H1 (cell line): Measurements from ENCODE around the gene TUBGCP3. TPM values are rescaled to one million over a fixed set of nuclear protein-coding genes. Genes with fewer than 3 reads are reported as not detected.

Experiments
- CTCF ChIA-PET: fragments of 300-600 bp; sonication (Branson Sonifier 250); formaldehyde crosslinking; loops from one replicate; lab custom pipeline; 2021; ENCODE audit not compliant: partially characterized antibody; lab: Charles Lee
- POLR2A ChIA-PET: fragments of 300-600 bp; sonication (Branson Sonifier 250); formaldehyde crosslinking; loops from one replicate; lab custom pipeline; 2021; ENCODE audit warnings: inconsistent platforms; ENCODE audit not compliant: partially characterized antibody; lab: Charles Lee
- DNase-seq, 2 experiments: peaks; one replicate each; pipeline versions ENCODE4 v3.0.0 to v3.0.0-alpha.2; 2010 to 2022; ENCODE audit warnings: low spot score in 2 of 2, low read depth in 1 of 2, mixed read lengths in 1 of 2
- FAIRE-seq: peaks from 2 replicates; lab custom pipeline; 2011; peaks lifted over from hg19 to GRCh38; lab: Jason Lieb, UNC
- H2AFZ ChIP-seq: 2 replicates; pipeline ENCODE4 v1.8.1; 2012; ENCODE audit warnings: low read length, inconsistent platforms
- H2AK5ac ChIP-seq: 2 replicates; pipeline ENCODE4 v1.6.1; 2013; ENCODE audit warnings: low read depth, low read length
- H2BK120ac ChIP-seq: replicated peaks from 2 replicates; pipeline ENCODE3; 2013; ENCODE audit warnings: low read depth, low read length, inconsistent platforms
- H2BK12ac ChIP-seq: 2 replicates; pipeline ENCODE4 v1.6.1; 2013; ENCODE audit warnings: low read depth, low read length
- H2BK15ac ChIP-seq: 2 replicates; pipeline ENCODE4 v1.6.1; 2013; ENCODE audit warnings: low read length
- H2BK20ac ChIP-seq: 2 replicates; pipeline ENCODE4 v1.6.1; 2013; ENCODE audit warnings: low read length
- H2BK5ac ChIP-seq: 2 replicates; pipeline ENCODE4 v1.6.1; 2013; ENCODE audit warnings: low read depth, low read length
- H3K14ac ChIP-seq: 2 replicates; pipeline ENCODE4 v1.6.1; 2013; ENCODE audit warnings: inconsistent platforms; ENCODE audit not compliant: insufficient read length
- H3K18ac ChIP-seq: 2 replicates; pipeline ENCODE4 v1.6.1; 2013; ENCODE audit warnings: low read length; ENCODE audit errors: extremely low read depth
- H3K23ac ChIP-seq: 2 replicates; pipeline ENCODE4 v1.6.1; 2013; ENCODE audit warnings: inconsistent platforms; ENCODE audit not compliant: insufficient read length
- H3K23me2 ChIP-seq: 2 replicates; pipeline ENCODE4 v1.6.1; 2013; ENCODE audit warnings: low read depth, low read length
- H3K27ac ChIP-seq: 2 replicates; pipeline ENCODE4 v1.6.1; 2011; ENCODE audit warnings: low read depth, low read length, inconsistent platforms
- H3K27me3 ChIP-seq, 4 experiments: replicated peaks in 1 of 4; 1 replicate in 1 of 4; 2 replicates in 3 of 4; pipeline versions ENCODE4 v1.6.1 to v1.8.1; 2011 to 2013; ENCODE audit warnings: low read length in 3 of 4, mild to moderate bottlenecking in 3 of 4, inconsistent platforms in 2 of 4, mixed read lengths in 2 of 4, moderate library complexity in 1 of 4; ENCODE audit not compliant: control insufficient read depth in 3 of 4, insufficient read depth in 3 of 4; ENCODE audit errors: extremely low read depth in 1 of 4
- H3K36me3 ChIP-seq, 4 experiments: 2 replicates each; pipeline versions ENCODE4 v1.6.1 to v1.8.1; 2011 to 2013; ENCODE audit warnings: mild to moderate bottlenecking in 4 of 4, low read length in 3 of 4, moderate library complexity in 2 of 4, control low read depth in 1 of 4, inconsistent platforms in 1 of 4; ENCODE audit not compliant: insufficient read depth in 4 of 4, control insufficient read depth in 2 of 4
- H3K4ac ChIP-seq: replicated peaks from 2 replicates; pipeline ENCODE3; 2013; ENCODE audit warnings: low read length, low read depth, mixed read lengths, inconsistent platforms; ENCODE audit not compliant: insufficient read length
- H3K4me1 ChIP-seq, 4 experiments: replicated peaks in 1 of 4; 1 replicate in 1 of 4; 2 replicates in 3 of 4; pipeline versions ENCODE4 v1.6.1 to v1.8.1; 2011 to 2013; ENCODE audit warnings: low read length in 3 of 4, inconsistent platforms in 2 of 4, mixed read lengths in 1 of 4; ENCODE audit not compliant: insufficient read depth in 4 of 4, control insufficient read depth in 3 of 4
- H3K4me2 ChIP-seq, 2 experiments: 2 replicates each; pipeline versions ENCODE4 v1.6.1 to v1.8.1; 2011 to 2013; ENCODE audit warnings: low read depth in 2 of 2, low read length in 2 of 2, control low read depth in 1 of 2, inconsistent platforms in 1 of 2, mild to moderate bottlenecking in 1 of 2; ENCODE audit not compliant: insufficient read depth in 1 of 2
- H3K4me3 ChIP-seq, 4 experiments: fragments of 200-600, 300-600 bp in 1 of 4; sonication (generic), shearing (Covaris generic), sonication (Bioruptor Twin) in 1 of 4; 2 replicates each; pipeline versions ENCODE4 v1.5.1 to v1.8.1; 2011 to 2016; ENCODE audit warnings: low read length in 4 of 4, low read depth in 3 of 4, control low read depth in 2 of 4, inconsistent platforms in 2 of 4, mild to moderate bottlenecking in 2 of 4, mixed read lengths in 1 of 4, moderate library complexity in 1 of 4; ENCODE audit not compliant: insufficient read depth in 2 of 4; ENCODE audit errors: extremely low read depth in 1 of 4
- H3K56ac ChIP-seq: replicated peaks from 2 replicates; pipeline ENCODE3; 2013; ENCODE audit warnings: low read depth, mild to moderate bottlenecking, mixed read lengths, low read length, inconsistent platforms; ENCODE audit not compliant: insufficient read length
- H3K79me1 ChIP-seq: 2 replicates; pipeline ENCODE4 v1.6.1; 2013; ENCODE audit warnings: low read depth, low read length, control low read depth
- H3K79me2 ChIP-seq, 2 experiments: 2 replicates each; pipeline versions ENCODE4 v1.6.1 to v1.8.1; 2012 to 2013; ENCODE audit warnings: low read length in 2 of 2, mild to moderate bottlenecking in 2 of 2, inconsistent platforms in 1 of 2; ENCODE audit not compliant: insufficient read depth in 2 of 2, control insufficient read depth in 1 of 2
- H3K9ac ChIP-seq, 4 experiments: replicated peaks in 1 of 4; 1 replicate in 1 of 4; 2 replicates in 3 of 4; pipeline versions ENCODE4 v1.6.1 to v1.8.1; 2011 to 2013; ENCODE audit warnings: low read depth in 3 of 4, low read length in 3 of 4, control low read depth in 2 of 4, mild to moderate bottlenecking in 2 of 4, moderate library complexity in 2 of 4, inconsistent platforms in 1 of 4; ENCODE audit errors: extremely low read depth in 1 of 4
- H3K9me3 ChIP-seq, 2 experiments: 2 replicates each; pipeline versions ENCODE4 v1.6.1 to v1.8.1; 2012 to 2013; ENCODE audit warnings: mild to moderate bottlenecking in 2 of 2, moderate library complexity in 2 of 2, control low read depth in 1 of 2, inconsistent platforms in 1 of 2, low read depth in 1 of 2, low read length in 1 of 2, mixed read lengths in 1 of 2; ENCODE audit not compliant: insufficient read depth in 2 of 2
- H4K20me1 ChIP-seq, 2 experiments: replicated peaks in 1 of 2; 2 replicates each; pipeline versions ENCODE3 to v1.8.1; 2011 to 2013; ENCODE audit warnings: inconsistent platforms in 2 of 2, low read length in 2 of 2, mild to moderate bottlenecking in 1 of 2; ENCODE audit not compliant: insufficient read depth in 2 of 2, control insufficient read depth in 1 of 2
- H4K5ac ChIP-seq: 2 replicates; pipeline ENCODE4 v1.6.1; 2013; ENCODE audit warnings: low read length, low read depth, mixed read lengths, inconsistent platforms; ENCODE audit not compliant: insufficient read length
- H4K8ac ChIP-seq: 2 replicates; pipeline ENCODE4 v1.8.0; 2013; ENCODE audit warnings: mild to moderate bottlenecking, moderate library complexity, low read length, inconsistent platforms; ENCODE audit not compliant: insufficient read depth; ENCODE audit errors: extremely low read depth
- H4K91ac ChIP-seq: replicated peaks from 2 replicates; pipeline ENCODE3; 2013; ENCODE audit warnings: low read length, mixed read lengths, inconsistent platforms; ENCODE audit not compliant: insufficient read length
- CBX8 ChIP-seq: fragments of 300-800, 300-1000 bp; sonication (generic); IDR thresholded peaks from 2 replicates; pipeline ENCODE4 v1.7.1; 2016; ENCODE audit warnings: low read depth, low read length, borderline replicate concordance
- CHD1 ChIP-seq: IDR thresholded peaks from 2 replicates; pipeline ENCODE4 v1.6.1; 2012; ENCODE audit warnings: low read depth, low read length, improper control_type of control experiment
- EP300 ChIP-seq, 2 experiments: IDR thresholded peaks; 1 replicate in 1 of 2; 2 replicates in 1 of 2; pipeline ENCODE4 v1.6.1; 2011 to 2012; ENCODE audit warnings: low read depth in 2 of 2, low read length in 2 of 2, mild to moderate bottlenecking in 2 of 2, borderline replicate concordance in 1 of 2, inconsistent platforms in 1 of 2, moderate library complexity in 1 of 2
- FOSL1 ChIP-seq: IDR thresholded peaks from 2 replicates; pipeline ENCODE4 v1.6.1; 2011; ENCODE audit warnings: mild to moderate bottlenecking, low read depth, low read length, moderate library complexity; ENCODE audit not compliant: insufficient read depth
- HDAC6 ChIP-seq: IDR thresholded peaks from one replicate; pipeline ENCODE4 v1.7.1; 2012; ENCODE audit warnings: low read depth, mild to moderate bottlenecking, inconsistent platforms, low read length, moderate library complexity
- JUN ChIP-seq: IDR thresholded peaks from 2 replicates; pipeline ENCODE4 v1.6.1; 2011; ENCODE audit warnings: low read depth, mild to moderate bottlenecking, improper control_type of control experiment, low read length
- JUND ChIP-seq: IDR thresholded peaks from 2 replicates; pipeline ENCODE4 v1.6.1; 2011; ENCODE audit warnings: mild to moderate bottlenecking, improper control_type of control experiment, low read length
- SP2 ChIP-seq: IDR thresholded peaks from 2 replicates; pipeline ENCODE4 v1.6.1; 2012; ENCODE audit warnings: mild to moderate bottlenecking, low read length, inconsistent platforms
- TAF7 ChIP-seq: optimal IDR thresholded peaks from 2 replicates; pipeline ENCODE3; 2011; ENCODE audit warnings: low read depth, mild to moderate bottlenecking, inconsistent platforms, low read length, moderate library complexity, borderline replicate concordance
- TBP ChIP-seq: IDR thresholded peaks from 2 replicates; pipeline ENCODE4 v1.6.1; 2011; ENCODE audit warnings: low read depth, low read length, improper control_type of control experiment
- polyA plus RNA-seq, 7 experiments: library from polyadenylated mRNA; depleted of rRNA in 3 of 7; stranded (reverse) in 5 of 7; unstranded in 2 of 7; fragments of >200 nt in 5 of 7; fragments of 200-250 nt in 2 of 7; gene quantifications; 1 replicate in 5 of 7; 2 replicates in 1 of 7; 4 replicates in 1 of 7; pipeline versions ENCODE4 v1.2.1 to v1.2.3, GENCODE V29; 2011 to 2013; ENCODE audit warnings: missing spikeins in 2 of 7, mixed read lengths in 2 of 7
- total RNA-seq: library from RNA; stranded (reverse); fragmentation: NEBNext Ultra II Directional; extraction: Animal tissue kit (Norgen Biotek cat#: 25700); gene quantifications from 2 replicates; pipeline ENCODE4 v1.2.1, GENCODE V29; 2021
- TF ChIP-seq, protein P1 (sequence below): IDR thresholded peaks from 2 replicates; pipeline ENCODE4 v1.6.1; 2011; ENCODE audit warnings: low read depth, mild to moderate bottlenecking, low read length; ENCODE audit not compliant: insufficient read depth

The TUBGCP3 gene
- total and polyA plus RNA-seq, 2 of the 8 experiments (the other 6 are each of a cell fraction or from before 2014, with no cell fraction given) = 27.0 to 31.7 TPM

DNA sequence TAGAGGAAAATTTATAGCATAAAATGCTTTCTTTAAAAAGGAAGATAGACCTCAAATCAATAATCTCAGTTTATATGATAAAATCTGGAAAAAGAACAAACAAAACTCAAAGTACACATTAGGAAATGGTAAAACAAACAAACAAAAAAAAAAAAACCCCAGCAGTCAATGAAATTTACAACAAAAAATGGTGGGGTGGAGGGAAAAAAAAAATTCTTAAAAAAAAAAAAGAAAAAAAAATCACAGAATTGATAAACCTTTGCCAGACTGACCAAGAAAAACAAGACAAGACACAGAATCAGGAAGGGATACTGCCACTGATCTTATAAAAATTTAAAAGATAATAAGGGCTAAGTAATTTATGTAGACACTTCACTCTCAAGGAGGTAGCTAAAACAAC, 11.2 kb downstream of the TUBGCP3 start:
- Histone ChIP-seq H2BK15ac (no peak overlapping the region), H3K23me2 (no peaks in the 10 kb centered on the region), H2BK5ac (no peak overlapping the region), H3K23ac (no peak overlapping the region), H4K5ac (no peak overlapping the region), H3K4me1 (peaks cover 0 to 15% (median 3%) of the 10 kb centered on the region in 4 experiments; a peak in 5 of 7 replicates), H3K9me3 (peaks cover 0 to 5% of the 10 kb centered on the region in 2 experiments; a peak in 1 of 4 replicates)
- no peak for TF ChIP-seq HDAC6
- no peak for TF ChIP-seq EP300 (IDR thresholded peaks at IDR 0.05; ENCODE audit: borderline replicate concordance in 1 of 2, low read depth in 2 of 2, low read length in 2 of 2)
- no peak for TF ChIP-seq JUND
- no peak for TF ChIP-seq CBX8
- TF ChIP-seq SP2 = no peak
- no peak for TF ChIP-seq TBP
- no peak for TF ChIP-seq CHD1
- TF ChIP-seq FOSL1 = no peak
- TF ChIP-seq JUN = no peak
- TF ChIP-seq, protein P1, sequence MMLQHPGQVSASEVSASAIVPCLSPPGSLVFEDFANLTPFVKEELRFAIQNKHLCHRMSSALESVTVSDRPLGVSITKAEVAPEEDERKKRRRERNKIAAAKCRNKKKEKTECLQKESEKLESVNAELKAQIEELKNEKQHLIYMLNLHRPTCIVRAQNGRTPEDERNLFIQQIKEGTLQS = no peak
- no peak for TF ChIP-seq TAF7
- TF ChIP-seq, all 59 proteins: peak for 0
- Histone ChIP-seq H3K36me3 (no peaks in the 10 kb centered on the region), H3K4me3 (no peak overlapping the region), H4K91ac (no peak overlapping the region), H3K4me2 (no peak overlapping the region), H3K27me3 (no peaks in the 10 kb centered on the region), H3K79me2 (peaks cover 15 to 91% of the 10 kb centered on the region in 2 experiments), H3K14ac (no peak overlapping the region), H3K18ac (no peak overlapping the region), H3K79me1 (peaks cover 9% of the 10 kb centered on the region; the same call in 1 of the 2 replicates), H2BK12ac (no peak overlapping the region), H3K4ac (no peak overlapping the region), H3K9ac (no peak overlapping the region), H4K8ac (no peak overlapping the region), H3K27ac (no peak overlapping the region), H2AK5ac (no peak overlapping the region), H4K20me1 (peaks cover 4 to 12% of the 10 kb centered on the region in 2 experiments), H2BK20ac (no peak overlapping the region), H2AFZ (no peak overlapping the region), H2BK120ac (no peak overlapping the region), H3K56ac (no peak overlapping the region)
- FAIRE-seq (peak; percentile 13), DNase-seq (no peak)
- ChIA-PET CTCF (interaction anchor here (0.6 to 1.0 kb wide), 2 partner anchors 31 to 1132 kb away, joined by 3 read pairs; no protein-coding TSS in a partner anchor), POLR2A (interaction anchor here (1.1 to 1.2 kb wide), 2 partner anchors 9 to 12 kb away, joined by 3 read pairs; no protein-coding TSS in a partner anchor)
